Right atrium auricular region (tissue), 2 donors: ENCODE data around the gene POFUT1. TPM values are rescaled to one million over a fixed set of nuclear protein-coding genes. Genes with fewer than 3 reads are reported as not detected.
"Not testable (repeated sequence)": the region's sequence is repeated elsewhere in the genome, so short reads cannot be mapped to it uniquely, and the experiment has no call there.

Source experiments
- DNase-seq: peaks from one replicate; pipeline ENCODE4 v3.0.0-alpha.2; 2019; ENCODE audit warnings: low spot score
- H3K27ac ChIP-seq, 2 donors: fragments of 200-600 bp; sonication (generic); 1 replicate in 1 of 2; 2 replicates in 1 of 2; pipeline ENCODE4 v1.5.1; 2016 to 2019
- H3K27me3 ChIP-seq, 2 donors: fragments of 200-600 bp; sonication (generic); one replicate each; pipeline versions ENCODE4 v1.5.1 to v1.6.0; 2017 to 2019
- H3K36me3 ChIP-seq: fragments of 200-600 bp; sonication (generic); one replicate; pipeline ENCODE4 v1.5.1; 2016
- H3K4me1 ChIP-seq, 2 donors: fragments of 200-600 bp; sonication (generic); one replicate each; pipeline versions ENCODE4 v1.5.1 to v1.6.0; 2017 to 2019
- H3K4me3 ChIP-seq, 2 donors: fragments of 200-600 bp; sonication (generic); 1 replicate in 1 of 2; 2 replicates in 1 of 2; pipeline ENCODE4 v1.5.1; 2017 to 2019; ENCODE audit warnings: mild to moderate bottlenecking in 1 of 2, moderate library complexity in 1 of 2
- H3K9me3 ChIP-seq, 2 donors: fragments of 200-600 bp; sonication (generic); one replicate each; pipeline ENCODE4 v1.5.1; 2019
- total RNA-seq, 2 donors: library from RNA; depleted of rRNA; stranded (reverse); fragments of >200 nt; gene quantifications; one replicate each; pipeline ENCODE4 v1.1.0, GENCODE V29; 2016
- TF ChIP-seq, protein P1 (sequence below), 2 donors: fragments of 200-600 bp; sonication (generic); IDR thresholded peaks; one replicate each; pipeline ENCODE4 v1.5.1; 2019; ENCODE audit warnings: antibody characterized with exemption in 2 of 2

The POFUT1 gene
- total RNA-seq, 2 donors from 2014 or later: 26.8 to 31.6 TPM

DNA sequence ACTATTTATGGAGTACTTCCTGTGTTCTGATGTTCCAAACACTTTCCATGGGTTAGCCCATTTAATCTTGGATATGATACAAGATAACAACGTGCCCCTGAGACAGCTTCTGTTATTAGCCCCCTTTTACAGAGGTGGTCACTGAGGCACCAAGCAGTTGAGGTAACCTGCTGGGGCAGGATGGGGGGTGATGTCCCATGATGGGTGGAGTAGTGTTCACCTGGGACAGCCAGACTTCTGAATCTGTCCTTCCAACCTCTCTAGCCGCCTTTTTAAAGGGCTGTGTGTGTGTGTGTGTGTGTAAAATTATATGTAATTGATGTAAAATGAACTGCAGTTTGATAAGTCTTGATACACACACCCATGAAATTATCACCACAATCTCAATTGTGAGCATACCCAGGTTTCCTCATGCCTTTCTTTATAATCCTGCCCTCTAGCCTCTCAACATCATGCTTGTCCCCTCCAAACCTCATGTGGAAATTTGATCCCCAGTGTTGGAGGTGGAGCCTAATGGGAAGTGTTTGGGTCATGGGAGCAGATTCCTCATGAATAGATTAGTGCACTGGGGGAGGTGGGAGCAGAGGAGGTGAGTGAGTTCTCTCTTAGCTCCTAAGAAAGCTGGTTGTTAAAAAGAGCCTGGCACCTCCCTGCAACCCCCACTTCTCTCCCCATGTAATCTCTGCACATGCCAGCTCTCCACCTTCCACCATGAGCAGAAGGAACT is 39.3 kb upstream of the POFUT1 start:
- TF ChIP-seq, protein P1, sequence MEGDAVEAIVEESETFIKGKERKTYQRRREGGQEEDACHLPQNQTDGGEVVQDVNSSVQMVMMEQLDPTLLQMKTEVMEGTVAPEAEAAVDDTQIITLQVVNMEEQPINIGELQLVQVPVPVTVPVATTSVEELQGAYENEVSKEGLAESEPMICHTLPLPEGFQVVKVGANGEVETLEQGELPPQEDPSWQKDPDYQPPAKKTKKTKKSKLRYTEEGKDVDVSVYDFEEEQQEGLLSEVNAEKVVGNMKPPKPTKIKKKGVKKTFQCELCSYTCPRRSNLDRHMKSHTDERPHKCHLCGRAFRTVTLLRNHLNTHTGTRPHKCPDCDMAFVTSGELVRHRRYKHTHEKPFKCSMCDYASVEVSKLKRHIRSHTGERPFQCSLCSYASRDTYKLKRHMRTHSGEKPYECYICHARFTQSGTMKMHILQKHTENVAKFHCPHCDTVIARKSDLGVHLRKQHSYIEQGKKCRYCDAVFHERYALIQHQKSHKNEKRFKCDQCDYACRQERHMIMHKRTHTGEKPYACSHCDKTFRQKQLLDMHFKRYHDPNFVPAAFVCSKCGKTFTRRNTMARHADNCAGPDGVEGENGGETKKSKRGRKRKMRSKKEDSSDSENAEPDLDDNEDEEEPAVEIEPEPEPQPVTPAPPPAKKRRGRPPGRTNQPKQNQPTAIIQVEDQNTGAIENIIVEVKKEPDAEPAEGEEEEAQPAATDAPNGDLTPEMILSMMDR (IDR thresholded peaks at IDR 0.05): no peak
- Histone ChIP-seq H3K27ac (no peak overlapping the region), H3K9me3 (no peaks in the 10 kb centered on the region), H3K27me3 (no peaks in the 10 kb centered on the region), H3K36me3 (peaks cover 33% of the 10 kb centered on the region), H3K4me1 (no peaks in the 10 kb centered on the region), H3K4me3 (no peak overlapping the region)
- DNase-seq: no peak

DNA sequence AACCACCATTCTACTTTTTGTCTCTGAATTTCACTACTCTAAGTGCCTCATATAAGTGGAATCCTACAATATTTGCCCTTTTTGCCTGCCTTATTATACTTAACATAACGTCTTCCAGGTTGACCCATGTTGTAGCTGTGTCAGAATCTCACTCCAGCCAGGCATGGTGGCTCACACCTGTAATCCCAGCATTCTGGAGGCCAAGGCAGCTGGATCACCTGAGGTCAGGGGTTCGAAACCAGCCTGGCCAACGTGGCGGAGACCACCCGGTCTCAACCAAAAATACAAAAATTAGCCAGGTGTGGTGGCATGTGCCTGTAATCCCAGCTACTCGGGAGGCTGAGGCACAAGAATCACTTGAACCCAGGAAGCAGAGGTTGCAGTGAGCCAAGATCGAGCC is 30.0 kb upstream of the POFUT1 start:
- not testable (repeated sequence) for H3K36me3 ChIP-seq

DNA sequence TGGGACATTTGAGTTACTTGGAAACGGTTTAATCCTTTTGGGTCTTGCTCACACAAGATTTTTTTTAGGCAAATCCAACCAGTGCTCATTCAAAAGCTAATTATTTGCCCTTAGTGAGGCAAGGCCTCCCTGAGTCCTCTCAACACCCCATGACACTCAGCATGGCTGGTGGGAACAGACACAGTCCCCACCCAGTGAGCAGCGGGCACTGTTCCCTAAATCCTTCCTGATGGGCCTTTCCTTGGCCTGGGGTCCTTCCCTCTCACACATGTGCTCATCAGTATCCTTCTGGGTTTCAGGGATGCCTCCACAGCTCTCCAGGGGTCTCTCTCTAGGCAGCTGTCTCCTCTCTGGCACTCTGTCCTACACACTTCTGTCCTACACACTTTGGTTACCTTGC is 28.2 kb upstream of the POFUT1 start:
- Histone ChIP-seq H3K27me3 (no peaks in the 10 kb centered on the region), H3K36me3 (no peaks in the 10 kb centered on the region), H3K27ac (no peak overlapping the region), H3K4me3 (no peak overlapping the region), H3K4me1 (no peaks in the 10 kb centered on the region), H3K9me3 (no peaks in the 10 kb centered on the region)
- TF ChIP-seq, protein P1 (IDR thresholded peaks at IDR 0.05): no peak
- no peak for DNase-seq

More for the DNA sequence above, 30.0 kb upstream of the POFUT1 start:
- H3K4me1 ChIP-seq, DNase-seq, H3K4me3 ChIP-seq, H3K27ac ChIP-seq, H3K9me3 ChIP-seq, H3K27me3 ChIP-seq: not testable (repeated sequence)

- H3K27ac ChIP-seq: no peak overlapping the region
- H3K4me3 ChIP-seq: no peak overlapping the region
- TF ChIP-seq, protein P1 (IDR thresholded peaks at IDR 0.05): no peak
- H3K9me3 ChIP-seq: no peaks in the 10 kb centered on the region
- no peak for DNase-seq
- H3K27me3 ChIP-seq: no peaks in the 10 kb centered on the region
- no peaks in the 10 kb centered on the region for H3K4me1 ChIP-seq
- no peaks in the 10 kb centered on the region for H3K36me3 ChIP-seq
Measured at GRCh38 chr20:32179934-32180333, 27.7 kb upstream of the POFUT1 start.

- no peaks in the 10 kb centered on the region for H3K4me1 ChIP-seq
- TF ChIP-seq, protein P1 (IDR thresholded peaks at IDR 0.05): no peak
- DNase-seq: no peak
Measured at GRCh38 chr20:32181606-32182005, 26.1 kb upstream of the POFUT1 start.

GRCh38 chr20:32183947-32184635 is 23.6 kb upstream of the POFUT1 start:
- DNase-seq: no peak
- Histone ChIP-seq H3K9me3 (no peaks in the 10 kb centered on the region), H3K27ac (no peak overlapping the region), H3K36me3 (no peaks in the 10 kb centered on the region), H3K27me3 (no peaks in the 10 kb centered on the region), H3K4me1 (peaks cover 0 to 9% of the 10 kb centered on the region in 2 donors), H3K4me3 (no peak overlapping the region)
- TF ChIP-seq, protein P1 (IDR thresholded peaks at IDR 0.05): no peak

More at GRCh38 chr20:32181606-32182005, 26.1 kb upstream of the POFUT1 start:
- Histone ChIP-seq H3K27ac (no peak overlapping the region), H3K27me3 (no peaks in the 10 kb centered on the region), H3K36me3 (no peaks in the 10 kb centered on the region), H3K9me3 (no peaks in the 10 kb centered on the region), H3K4me3 (no peak overlapping the region)
